COLO668 (cell line): ENCODE measurements around the gene SPSB1.

ENCODE experiments used
- DNase-seq: peaks from one replicate; lab custom pipeline; 2025; ENCODE audit not compliant: unreplicated experiment; lab: John Stamatoyannopoulos, UW

Gene SPSB1

GRCh38 chr1:9416918-9417500, 124.3 kb downstream of the SPSB1 start:
- DNase-seq, result no peak

GRCh38 chr1:9417695-9418094, 125.0 kb downstream of the SPSB1 start:
- DNase-seq, result no peak

DNA sequence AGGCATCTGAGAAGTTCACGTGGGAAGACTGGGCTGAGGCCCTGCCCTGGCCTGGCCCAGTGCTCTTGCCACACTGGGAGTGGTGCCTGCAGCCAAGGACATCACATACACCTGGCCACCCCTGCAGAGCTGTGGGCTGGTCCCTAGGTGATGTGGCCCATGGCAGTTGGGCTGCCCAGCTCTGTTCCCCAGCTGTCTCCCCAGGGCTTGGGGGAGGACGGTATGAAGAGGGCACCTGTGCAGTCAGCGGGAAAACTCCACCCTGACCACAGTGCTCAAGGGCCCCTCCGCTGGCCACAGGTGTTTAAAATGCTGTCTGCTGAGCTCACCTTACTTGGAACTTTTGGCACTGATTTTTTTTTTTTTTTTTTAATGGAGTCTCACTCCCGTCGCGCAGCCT, 126.2 kb downstream of the SPSB1 start:
- DNase-seq, result peak; percentile 35
